Activated CD4-positive, alpha-beta memory T cell treated with anti-CD3 and anti-CD28 coated beads, Interleukin-2, amount 10 ng/mL, durations not matched to agents 7 days and 5 days (primary cell): ENCODE measurements around the gene SLC35A2. TPM values are rescaled to one million over a fixed set of nuclear protein-coding genes. Genes with fewer than 3 reads are reported as not detected.
"Not testable (repeated sequence)": the region's sequence is repeated elsewhere in the genome, so short reads cannot be mapped to it uniquely, and the experiment has no call there.

ENCODE experiments used
- CTCF ChIA-PET: fragments of 350-600 bp; sonication (Branson Sonifier 250); formaldehyde crosslinking; loops from one replicate; lab custom pipeline; 2021; ENCODE audit warnings: antibody characterized with exemption, inconsistent platforms; lab: Charles Lee
- POLR2A ChIA-PET: fragments of 350-600 bp; sonication (Branson Sonifier 250); formaldehyde crosslinking; loops from one replicate; lab custom pipeline; 2021; ENCODE audit warnings: antibody characterized with exemption; lab: Charles Lee
- DNase-seq: peaks from one replicate; pipeline ENCODE4 v3.0.0-alpha.2; 2020
- H3K27ac Mint-ChIP-seq: one replicate; pipeline ENCODE4 v1.8.0; 2021; ENCODE audit warnings: mild to moderate bottlenecking, mixed read lengths
- H3K27me3 Mint-ChIP-seq: one replicate; pipeline ENCODE4 v1.8.0; 2021; ENCODE audit warnings: mixed read lengths
- H3K36me3 Mint-ChIP-seq: one replicate; pipeline ENCODE4 v1.8.0; 2021; ENCODE audit warnings: low read depth, mixed read lengths
- H3K4me1 Mint-ChIP-seq: one replicate; pipeline ENCODE4 v1.8.0; 2021; ENCODE audit warnings: mixed read lengths
- H3K4me3 Mint-ChIP-seq: one replicate; pipeline ENCODE4 v1.8.0; 2021; ENCODE audit warnings: mild to moderate bottlenecking, mixed read lengths
- H3K9me3 Mint-ChIP-seq: one replicate; pipeline ENCODE4 v1.8.0; 2021; ENCODE audit warnings: mixed read lengths
- total RNA-seq, 2 experiments: library from RNA; stranded (reverse); gene quantifications; one replicate each; pipeline ENCODE4 v1.2.3, GENCODE V29; 2021

SLC35A2 gene
- total RNA-seq, 2 experiments from 2014 or later = 17.9 to 18.3 TPM

GRCh38 chrX:48896611-48897011, 14.8 kb downstream of the SLC35A2 start:
- POLR2A ChIA-PET = interaction anchor here (1.5 to 2.7 kb wide), 3 partner anchors 62 to 199 kb away, joined by 3 to 14 read pairs (median 9); partner anchors contain the start of gene OTUD5
- H3K27ac Mint-ChIP-seq = peak overlapping the region; percentile 98
- no peaks in the 10 kb centered on the region for H3K9me3 Mint-ChIP-seq
- no peak for DNase-seq
- H3K27me3 Mint-ChIP-seq = no peaks in the 10 kb centered on the region
- H3K4me1 Mint-ChIP-seq = peaks cover 41% of the 10 kb centered on the region
- CTCF ChIA-PET = interaction anchor here (0.7 to 2.9 kb wide), 4 partner anchors 15 to 267 kb away, joined by 3 to 9 read pairs (median 7); partner anchors contain the start of gene SLC35A2
- peaks cover 18% of the 10 kb centered on the region for H3K36me3 Mint-ChIP-seq
- peak overlapping the region; percentile 83 for H3K4me3 Mint-ChIP-seq

- ChIA-PET CTCF (interaction anchor here (1.6 kb wide), 1 partner anchor 42 kb away, joined by 5 read pairs; no protein-coding TSS in a partner anchor), POLR2A (no interaction called here)
- DNase-seq = no peak
- H3K27me3 Mint-ChIP-seq = no peaks in the 10 kb centered on the region
- peaks cover 45% of the 10 kb centered on the region for H3K4me1 Mint-ChIP-seq
- H3K9me3 Mint-ChIP-seq = no peaks in the 10 kb centered on the region
- H3K36me3 Mint-ChIP-seq = peaks cover 12% of the 10 kb centered on the region
- no peak overlapping the region for H3K4me3 Mint-ChIP-seq
- H3K27ac Mint-ChIP-seq = no peak overlapping the region
These were observed 16.6 kb downstream of the SLC35A2 start for GRCh38 chrX:48894891-48895290.

GRCh38 chrX:48893556-48894348, 17.7 kb downstream of the SLC35A2 start:
- Mint-ChIP-seq H3K4me1 (peaks cover 39% of the 10 kb centered on the region), H3K4me3 (no peak overlapping the region), H3K27ac (no peak overlapping the region), H3K27me3 (no peaks in the 10 kb centered on the region), H3K36me3 (peaks cover 12% of the 10 kb centered on the region), H3K9me3 (no peaks in the 10 kb centered on the region)
- DNase-seq = no peak
- POLR2A ChIA-PET = interaction anchor here (0.5 kb wide), 1 partner anchor 39 kb away, joined by 3 read pairs; no protein-coding TSS in a partner anchor
- CTCF ChIA-PET = interaction anchor here (1.6 kb wide), 1 partner anchor 44 kb away, joined by 5 read pairs; no protein-coding TSS in a partner anchor

- no peaks in the 10 kb centered on the region for H3K27me3 Mint-ChIP-seq
- no peak overlapping the region for H3K27ac Mint-ChIP-seq
- CTCF ChIA-PET = interaction anchor here (0.6 to 1.8 kb wide), 2 partner anchors 19 to 204 kb away, joined by 3 to 5 read pairs; partner anchors contain the start of gene SLC35A2
- no peak for DNase-seq
- H3K9me3 Mint-ChIP-seq = no peaks in the 10 kb centered on the region
- H3K36me3 Mint-ChIP-seq = peaks cover 12% of the 10 kb centered on the region
- peaks cover 34% of the 10 kb centered on the region for H3K4me1 Mint-ChIP-seq
- POLR2A ChIA-PET = interaction anchor here (1.3 to 2.2 kb wide), 2 partner anchors 19 to 150 kb away, joined by 3 to 8 read pairs; partner anchors contain the start of gene SLC35A2
- no peak overlapping the region for H3K4me3 Mint-ChIP-seq
These were observed 18.6 kb downstream of the SLC35A2 start for GRCh38 chrX:48892896-48893295.

- Mint-ChIP-seq H3K36me3 (peaks cover 12% of the 10 kb centered on the region), H3K27ac (peak overlapping the region; percentile 58), H3K4me3 (peak overlapping the region; percentile 84), H3K9me3 (no peaks in the 10 kb centered on the region), H3K4me1 (peaks cover 31% of the 10 kb centered on the region), H3K27me3 (no peaks in the 10 kb centered on the region)
- ChIA-PET CTCF (interaction anchor here (1.0 to 1.9 kb wide), 10 partner anchors 20 to 299 kb away, joined by 3 to 10 read pairs (median 5); partner anchors contain the start of gene SLC35A2), POLR2A (interaction anchor here (0.7 to 2.2 kb wide), 9 partner anchors 20 to 317 kb away, joined by 3 to 8 read pairs (median 4); partner anchors contain the start of genes GRIPAP1, RBM3, SLC35A2 and WAS)
- peak; percentile 84 for DNase-seq
These were observed 19.8 kb downstream of the SLC35A2 start for GRCh38 chrX:48891402-48892288.

- Mint-ChIP-seq H3K27me3 (no peaks in the 10 kb centered on the region), H3K4me1 (peaks cover 26% of the 10 kb centered on the region), H3K36me3 (peaks cover 12% of the 10 kb centered on the region), H3K9me3 (no peaks in the 10 kb centered on the region), H3K4me3 (peak overlapping the region; percentile 84), H3K27ac (peak overlapping the region; percentile 70)
- no peak for DNase-seq
- POLR2A ChIA-PET = interaction anchor here (0.9 to 2.2 kb wide), 5 partner anchors 21 to 317 kb away, joined by 4 to 8 read pairs (median 5); partner anchors contain the start of genes GRIPAP1, RBM3, SLC35A2 and WAS
- CTCF ChIA-PET = interaction anchor here (1.0 to 1.9 kb wide), 10 partner anchors 21 to 300 kb away, joined by 3 to 10 read pairs (median 5); partner anchors contain the start of gene SLC35A2
These were observed 20.5 kb downstream of the SLC35A2 start for GRCh38 chrX:48890934-48891401.

- ChIA-PET CTCF (interaction anchor here (1.1 to 1.9 kb wide), 2 partner anchors 242 to 300 kb away, joined by 3 to 9 read pairs; no protein-coding TSS in a partner anchor), POLR2A (interaction anchor here (1.2 to 2.2 kb wide), 2 partner anchors 21 to 207 kb away, joined by 4 to 8 read pairs; partner anchors contain the start of genes SLC35A2 and WAS)
- Mint-ChIP-seq H3K27me3 (no peaks in the 10 kb centered on the region), H3K4me3 (peak overlapping the region; percentile 84), H3K9me3 (no peaks in the 10 kb centered on the region), H3K4me1 (peaks cover 22% of the 10 kb centered on the region), H3K27ac (peak overlapping the region; percentile 70), H3K36me3 (peaks cover 9% of the 10 kb centered on the region)
- DNase-seq = no peak
These were observed 21.0 kb downstream of the SLC35A2 start for GRCh38 chrX:48890296-48890925.

GRCh38 chrX:48886586-48886985, 24.9 kb downstream of the SLC35A2 start:
- H3K36me3 Mint-ChIP-seq, H3K4me3 Mint-ChIP-seq, H3K4me1 Mint-ChIP-seq, H3K9me3 Mint-ChIP-seq, H3K27me3 Mint-ChIP-seq, H3K27ac Mint-ChIP-seq, CTCF ChIA-PET, DNase-seq: not testable (repeated sequence)
- POLR2A ChIA-PET = interaction anchor here (0.6 kb wide), 1 partner anchor 77 kb away, joined by 5 read pairs; no protein-coding TSS in a partner anchor

- Mint-ChIP-seq H3K9me3 (no peaks in the 10 kb centered on the region), H3K36me3 (no peaks in the 10 kb centered on the region), H3K4me1 (no peaks in the 10 kb centered on the region), H3K27me3 (no peaks in the 10 kb centered on the region), H3K27ac (no peak overlapping the region), H3K4me3 (no peak overlapping the region)
- no peak for DNase-seq
- POLR2A ChIA-PET = no interaction called here
- CTCF ChIA-PET = no interaction called here
These were observed 27.7 kb downstream of the SLC35A2 start for GRCh38 chrX:48883729-48884128.

- H3K4me3 Mint-ChIP-seq, H3K36me3 Mint-ChIP-seq, CTCF ChIA-PET: not testable (repeated sequence)
These were observed 34.5 kb downstream of the SLC35A2 start for GRCh38 chrX:48876944-48877343.

GRCh38 chrX:48872017-48872416, 39.4 kb downstream of the SLC35A2 start:
- not testable (repeated sequence) for H3K27ac Mint-ChIP-seq

More at GRCh38 chrX:48876944-48877343, 34.5 kb downstream of the SLC35A2 start:
- H3K27me3 Mint-ChIP-seq, POLR2A ChIA-PET, DNase-seq, H3K27ac Mint-ChIP-seq, H3K9me3 Mint-ChIP-seq, H3K4me1 Mint-ChIP-seq: not testable (repeated sequence)

More at GRCh38 chrX:48872017-48872416, 39.4 kb downstream of the SLC35A2 start:
- H3K9me3 Mint-ChIP-seq, H3K27me3 Mint-ChIP-seq, CTCF ChIA-PET, DNase-seq, H3K4me1 Mint-ChIP-seq, POLR2A ChIA-PET, H3K4me3 Mint-ChIP-seq, H3K36me3 Mint-ChIP-seq: not testable (repeated sequence)
